ENCODE data around the gene SEL1L.

DNA sequence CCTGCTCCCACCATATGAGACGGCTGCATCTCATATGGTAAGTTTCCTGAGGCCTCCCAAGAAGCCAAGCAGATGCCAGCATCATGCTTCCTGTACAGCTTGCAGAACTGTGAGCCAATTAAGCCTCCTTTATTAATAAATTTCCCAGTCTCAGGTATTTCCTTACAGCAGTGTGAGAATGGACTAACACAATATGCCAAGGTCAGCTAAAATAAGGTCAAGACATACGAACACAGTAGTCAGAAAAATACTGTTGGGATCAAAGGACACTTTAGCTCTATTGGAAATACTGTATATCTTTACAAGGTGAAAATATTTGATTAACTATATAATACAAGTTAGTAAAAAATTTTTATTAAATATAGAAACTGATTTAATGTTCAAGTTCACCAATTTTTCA is 28.8 kb downstream of the SEL1L start:
- no peak for TF ChIP-seq POLR2A (IDR thresholded peaks at IDR 0.05)
- TF ChIP-seq, protein P1, sequence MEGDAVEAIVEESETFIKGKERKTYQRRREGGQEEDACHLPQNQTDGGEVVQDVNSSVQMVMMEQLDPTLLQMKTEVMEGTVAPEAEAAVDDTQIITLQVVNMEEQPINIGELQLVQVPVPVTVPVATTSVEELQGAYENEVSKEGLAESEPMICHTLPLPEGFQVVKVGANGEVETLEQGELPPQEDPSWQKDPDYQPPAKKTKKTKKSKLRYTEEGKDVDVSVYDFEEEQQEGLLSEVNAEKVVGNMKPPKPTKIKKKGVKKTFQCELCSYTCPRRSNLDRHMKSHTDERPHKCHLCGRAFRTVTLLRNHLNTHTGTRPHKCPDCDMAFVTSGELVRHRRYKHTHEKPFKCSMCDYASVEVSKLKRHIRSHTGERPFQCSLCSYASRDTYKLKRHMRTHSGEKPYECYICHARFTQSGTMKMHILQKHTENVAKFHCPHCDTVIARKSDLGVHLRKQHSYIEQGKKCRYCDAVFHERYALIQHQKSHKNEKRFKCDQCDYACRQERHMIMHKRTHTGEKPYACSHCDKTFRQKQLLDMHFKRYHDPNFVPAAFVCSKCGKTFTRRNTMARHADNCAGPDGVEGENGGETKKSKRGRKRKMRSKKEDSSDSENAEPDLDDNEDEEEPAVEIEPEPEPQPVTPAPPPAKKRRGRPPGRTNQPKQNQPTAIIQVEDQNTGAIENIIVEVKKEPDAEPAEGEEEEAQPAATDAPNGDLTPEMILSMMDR (IDR thresholded peaks at IDR 0.05): no peak
